ENCODE data around the gene FADS2. TPM values are rescaled to one million over a fixed set of nuclear protein-coding genes. Genes with fewer than 3 reads are reported as not detected.
A peak's percentile ranks its signal among the peaks of the same experiment; 100 is the strongest.

Gene FADS2
- total RNA-seq, 1 donor from 2014 or later = 37.6 TPM

- Histone ChIP-seq H3K27me3 (no peaks in the 10 kb centered on the region), H3K9me3 (no peaks in the 10 kb centered on the region), H3K36me3 (peaks cover 0 to 5% of the 10 kb centered on the region in 2 donors), H3K4me3 (peak overlapping the region; percentile 17 to 99), H3K27ac (peak overlapping the region; percentile 90 to 98), H3K4me1 (peaks cover 25 to 44% of the 10 kb centered on the region in 2 donors)
- no peak for TF ChIP-seq CTCF (IDR thresholded peaks at IDR 0.05)
- no peak for DNase-seq (ENCODE audit: low spot score in 2 of 2)
- intact Hi-C loops (cut with DNase I) = loop anchor here (1.0 kb wide), 2 partner anchors 17 to 73 kb away; no protein-coding TSS in a partner anchor
Observed at GRCh38 chr11:61888590-61888989, 60.5 kb downstream of the FADS2 start.

GRCh38 chr11:61889831-61890230 is 61.7 kb downstream of the FADS2 start:
- H3K36me3 ChIP-seq = peaks cover 0 to 4% of the 10 kb centered on the region in 2 donors
- H3K27me3 ChIP-seq = no peaks in the 10 kb centered on the region
- peak in 1 of 3 experiments; percentile 29 for TF ChIP-seq CTCF (IDR thresholded peaks at IDR 0.05)
- H3K9me3 ChIP-seq = no peaks in the 10 kb centered on the region
- peak overlapping the region; percentile 90 to 98 for H3K27ac ChIP-seq
- peaks cover 25 to 44% of the 10 kb centered on the region in 2 donors for H3K4me1 ChIP-seq
- peak overlapping the region; percentile 99 for H3K4me3 ChIP-seq
- intact Hi-C loops (cut with DNase I) = loop anchor here (1.0 to 2.0 kb wide), 3 partner anchors 62 to 215 kb away; partner anchors contain the start of gene FADS2
- DNase-seq (ENCODE audit: low spot score in 2 of 2) = no peak

- Histone ChIP-seq H3K27ac (peak overlapping the region; percentile 90 to 98), H3K36me3 (no peaks in the 10 kb centered on the region), H3K4me1 (peaks cover 25 to 37% of the 10 kb centered on the region in 2 donors), H3K27me3 (no peaks in the 10 kb centered on the region), H3K4me3 (peak overlapping the region; percentile 99), H3K9me3 (no peaks in the 10 kb centered on the region)
- DNase-seq (ENCODE audit: low spot score in 2 of 2) = peak; percentile 87 to 94
- peak in 2 of 3 experiments; percentile 6 for TF ChIP-seq CTCF (IDR thresholded peaks at IDR 0.05)
- intact Hi-C loops (cut with DNase I) = loop anchor here (1.0 to 2.0 kb wide), 5 partner anchors 56 to 214 kb away; partner anchors contain the start of genes FADS2 and FTH1
Observed at GRCh38 chr11:61890529-61891330, 62.6 kb downstream of the FADS2 start.

- H3K4me3 ChIP-seq = peak within 1 kb of the TSS; percentile 99
- intact Hi-C loops (cut with DNase I) = loop anchor here (1.0 to 2.0 kb wide), 4 partner anchors 57 to 213 kb away; partner anchors contain the start of gene FTH1
- no peaks in the 10 kb centered on the region for H3K9me3 ChIP-seq
- H3K27ac ChIP-seq = peak within 1 kb of the TSS; percentile 90 to 98
- peak; percentile 80 to 96 for DNase-seq (ENCODE audit: low spot score in 2 of 2)
- no peaks in the 10 kb centered on the region for H3K27me3 ChIP-seq
- no peaks in the 10 kb centered on the region for H3K36me3 ChIP-seq
- H3K4me1 ChIP-seq = peaks cover 22 to 30% of the 10 kb centered on the region in 2 donors
- TF ChIP-seq CTCF (IDR thresholded peaks at IDR 0.05) = no peak
Observed at GRCh38 chr11:61891331-61892084, 63.4 kb downstream of the FADS2 start, which contains the start of gene FADS3. Gene FADS3, minus strand, starts transcription at chr11:61891545. Its CDS starts 164 bp downstream, at chr11:61891381.

- Histone ChIP-seq H3K36me3 (no peaks in the 10 kb centered on the region), H3K9me3 (no peaks in the 10 kb centered on the region), H3K4me1 (peaks cover 22 to 26% of the 10 kb centered on the region in 2 donors), H3K27me3 (no peaks in the 10 kb centered on the region), H3K4me3 (peak overlapping the region; percentile 99), H3K27ac (peak overlapping the region; percentile 90 to 98)
- TF ChIP-seq CTCF (IDR thresholded peaks at IDR 0.05) = peak in 1 of 3 experiments; percentile 24
- no peak for DNase-seq (ENCODE audit: low spot score in 2 of 2)
- intact Hi-C loops (cut with DNase I) = no loop called here
Observed at GRCh38 chr11:61892085-61892370, 63.9 kb downstream of the FADS2 start.

Data from ascending aorta (tissue), 2 donors.